Prostate gland (tissue), 2 donors: Measurements from ENCODE around the gene CSHL1.
"Not testable (repeated sequence)": the region's sequence is repeated elsewhere in the genome, so short reads cannot be mapped to it uniquely, and the experiment has no call there.

Source experiments
- POLR2A ChIP-seq: fragments of 450-650 bp; IDR thresholded peaks from one replicate; pipeline ENCODE4 v1.6.1; 2016; ENCODE audit warnings: antibody characterized with exemption, mild to moderate bottlenecking
- TF ChIP-seq, protein P1 (sequence below), 4 experiments: fragments of 200-600 bp in 2 of 4; fragments of 450-650 bp in 2 of 4; sonication (generic) in 2 of 4; IDR thresholded peaks; 1 replicate in 3 of 4; 2 replicates in 1 of 4; pipeline ENCODE4 v1.5.1; 2016 to 2019; ENCODE audit warnings: antibody characterized with exemption in 4 of 4, mild to moderate bottlenecking in 2 of 4, moderate library complexity in 2 of 4

DNA sequence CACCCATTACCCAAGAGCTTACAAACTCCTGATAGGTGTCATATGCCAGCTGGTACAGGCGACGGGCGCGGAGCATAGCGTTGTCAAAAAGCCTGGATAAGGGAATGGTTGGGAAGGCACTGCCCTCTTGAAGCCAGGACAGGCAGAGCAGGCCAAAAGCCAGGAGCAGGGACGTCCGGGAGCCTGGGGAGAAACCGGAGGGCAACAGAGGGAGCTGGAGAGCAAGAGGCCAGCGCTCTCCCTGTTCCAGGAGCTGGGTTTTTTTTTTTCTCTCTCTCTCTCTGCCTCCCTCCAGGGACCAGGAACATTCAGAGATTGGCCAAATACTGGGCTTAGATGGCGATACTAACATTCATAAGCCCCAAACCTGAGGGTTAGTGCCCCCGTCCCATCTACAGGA lies 29.7 kb downstream of the CSHL1 start:
- TF ChIP-seq POLR2A: not testable (repeated sequence)
- TF ChIP-seq, protein P1, sequence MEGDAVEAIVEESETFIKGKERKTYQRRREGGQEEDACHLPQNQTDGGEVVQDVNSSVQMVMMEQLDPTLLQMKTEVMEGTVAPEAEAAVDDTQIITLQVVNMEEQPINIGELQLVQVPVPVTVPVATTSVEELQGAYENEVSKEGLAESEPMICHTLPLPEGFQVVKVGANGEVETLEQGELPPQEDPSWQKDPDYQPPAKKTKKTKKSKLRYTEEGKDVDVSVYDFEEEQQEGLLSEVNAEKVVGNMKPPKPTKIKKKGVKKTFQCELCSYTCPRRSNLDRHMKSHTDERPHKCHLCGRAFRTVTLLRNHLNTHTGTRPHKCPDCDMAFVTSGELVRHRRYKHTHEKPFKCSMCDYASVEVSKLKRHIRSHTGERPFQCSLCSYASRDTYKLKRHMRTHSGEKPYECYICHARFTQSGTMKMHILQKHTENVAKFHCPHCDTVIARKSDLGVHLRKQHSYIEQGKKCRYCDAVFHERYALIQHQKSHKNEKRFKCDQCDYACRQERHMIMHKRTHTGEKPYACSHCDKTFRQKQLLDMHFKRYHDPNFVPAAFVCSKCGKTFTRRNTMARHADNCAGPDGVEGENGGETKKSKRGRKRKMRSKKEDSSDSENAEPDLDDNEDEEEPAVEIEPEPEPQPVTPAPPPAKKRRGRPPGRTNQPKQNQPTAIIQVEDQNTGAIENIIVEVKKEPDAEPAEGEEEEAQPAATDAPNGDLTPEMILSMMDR (IDR thresholded peaks at IDR 0.05): not testable (repeated sequence)
